ACC112 (cell line): ENCODE measurements around the gene ATG14.
"Not testable (repeated sequence)": the region's sequence is repeated elsewhere in the genome, so short reads cannot be mapped to it uniquely, and the experiment has no call there.

Experiments
- H2AFZ ChIP-seq: fragments of 200-600 bp; sonication (generic); one replicate; pipeline ENCODE4 v1.6.0; 2017; ENCODE audit warnings: antibody characterized with exemption, low read length; ENCODE audit not compliant: unreplicated experiment
- H3K27ac ChIP-seq: fragments of 200-600 bp; sonication (generic); 2 replicates; pipeline ENCODE4 v1.5.1; 2014; ENCODE audit warnings: low read depth, mild to moderate bottlenecking, antibody characterized with exemption, low read length, moderate library complexity
- H3K27me3 ChIP-seq: fragments of 200-600 bp; sonication (generic); 2 replicates; pipeline ENCODE4 v1.6.1; 2014; ENCODE audit warnings: mild to moderate bottlenecking, antibody characterized with exemption, low read length, moderate library complexity, mixed read lengths; ENCODE audit not compliant: insufficient read depth
- H3K36me3 ChIP-seq: fragments of 200-600 bp; sonication (generic); 2 replicates; pipeline ENCODE4 v1.6.1; 2016; ENCODE audit warnings: mild to moderate bottlenecking, antibody characterized with exemption, low read length, moderate library complexity, mixed read lengths; ENCODE audit not compliant: insufficient read depth
- H3K4me1 ChIP-seq: fragments of 200-600 bp; sonication (generic); one replicate; pipeline ENCODE4 v1.6.1; 2016; ENCODE audit warnings: low read length, mixed read lengths; ENCODE audit not compliant: insufficient read depth, unreplicated experiment, control insufficient read depth
- H3K4me3 ChIP-seq: fragments of 200-600 bp; sonication (generic); 2 replicates; pipeline ENCODE4 v1.5.1; 2014; ENCODE audit warnings: mild to moderate bottlenecking, low read depth, low read length
- H3K79me2 ChIP-seq: fragments of 200-600 bp; sonication (generic); one replicate; pipeline ENCODE4 v1.6.0; 2016; ENCODE audit warnings: low read length; ENCODE audit not compliant: control insufficient read depth, unreplicated experiment, insufficient read depth

ATG14 gene

GRCh38 chr14:55433880-55434804 is 22.5 kb upstream of the ATG14 start:
- no peaks in the 10 kb centered on the region for H3K27me3 ChIP-seq
- H3K79me2 ChIP-seq, result no peaks in the 10 kb centered on the region
- no peak overlapping the region for H3K4me3 ChIP-seq
- H3K27ac ChIP-seq, result no peak overlapping the region
- no peak overlapping the region for H2AFZ ChIP-seq
- no peaks in the 10 kb centered on the region for H3K4me1 ChIP-seq
- no peaks in the 10 kb centered on the region for H3K36me3 ChIP-seq

- Histone ChIP-seq H2AFZ (no peak overlapping the region), H3K27ac (no peak overlapping the region), H3K36me3 (no peaks in the 10 kb centered on the region), H3K4me1 (no peaks in the 10 kb centered on the region), H3K27me3 (no peaks in the 10 kb centered on the region), H3K79me2 (no peaks in the 10 kb centered on the region), H3K4me3 (no peak overlapping the region)
Observed at GRCh38 chr14:55432628-55433027, 21.0 kb upstream of the ATG14 start.

GRCh38 chr14:55430024-55430690 is 18.5 kb upstream of the ATG14 start:
- H3K27ac ChIP-seq, result no peak overlapping the region
- H3K27me3 ChIP-seq, result no peaks in the 10 kb centered on the region
- no peak overlapping the region for H2AFZ ChIP-seq
- H3K4me3 ChIP-seq, result no peak overlapping the region
- no peaks in the 10 kb centered on the region for H3K36me3 ChIP-seq
- no peaks in the 10 kb centered on the region for H3K4me1 ChIP-seq
- no peaks in the 10 kb centered on the region for H3K79me2 ChIP-seq

- H3K4me3 ChIP-seq, result no peak overlapping the region
- H3K27me3 ChIP-seq, result no peaks in the 10 kb centered on the region
Observed at GRCh38 chr14:55427439-55427838, 15.8 kb upstream of the ATG14 start.

GRCh38 chr14:55426891-55427290 is 15.3 kb upstream of the ATG14 start:
- H3K4me1 ChIP-seq, result no peaks in the 10 kb centered on the region
- H3K79me2 ChIP-seq, result no peaks in the 10 kb centered on the region
- H3K27ac ChIP-seq, result no peak overlapping the region
- H3K4me3 ChIP-seq, result no peak overlapping the region
- H3K27me3 ChIP-seq, result no peaks in the 10 kb centered on the region
- no peaks in the 10 kb centered on the region for H3K36me3 ChIP-seq
- H2AFZ ChIP-seq, result no peak overlapping the region

More at GRCh38 chr14:55427439-55427838, 15.8 kb upstream of the ATG14 start:
- no peaks in the 10 kb centered on the region for H3K79me2 ChIP-seq
- H3K4me1 ChIP-seq, result no peaks in the 10 kb centered on the region
- no peak overlapping the region for H3K27ac ChIP-seq
- no peaks in the 10 kb centered on the region for H3K36me3 ChIP-seq
- no peak overlapping the region for H2AFZ ChIP-seq

GRCh38 chr14:55425091-55425490 is 13.5 kb upstream of the ATG14 start:
- no peak overlapping the region for H3K27ac ChIP-seq
- no peak overlapping the region for H2AFZ ChIP-seq
- no peaks in the 10 kb centered on the region for H3K79me2 ChIP-seq
- no peaks in the 10 kb centered on the region for H3K27me3 ChIP-seq
- H3K4me3 ChIP-seq, result no peak overlapping the region
- H3K4me1 ChIP-seq, result no peaks in the 10 kb centered on the region
- H3K36me3 ChIP-seq, result no peaks in the 10 kb centered on the region

GRCh38 chr14:55423969-55424368 is 12.3 kb upstream of the ATG14 start:
- Histone ChIP-seq H3K27ac (no peak overlapping the region), H3K27me3 (no peaks in the 10 kb centered on the region), H2AFZ (no peak overlapping the region), H3K36me3 (no peaks in the 10 kb centered on the region), H3K4me1 (no peaks in the 10 kb centered on the region), H3K79me2 (no peaks in the 10 kb centered on the region), H3K4me3 (no peak overlapping the region)

GRCh38 chr14:55422338-55422737 is 10.7 kb upstream of the ATG14 start:
- not testable (repeated sequence) for H3K4me3 ChIP-seq, H3K27ac ChIP-seq, H3K4me1 ChIP-seq, H3K79me2 ChIP-seq, H3K36me3 ChIP-seq, H2AFZ ChIP-seq, H3K27me3 ChIP-seq

- no peak overlapping the region for H3K4me3 ChIP-seq
- H3K79me2 ChIP-seq, result no peaks in the 10 kb centered on the region
- H2AFZ ChIP-seq, result no peak overlapping the region
- no peaks in the 10 kb centered on the region for H3K36me3 ChIP-seq
- no peaks in the 10 kb centered on the region for H3K27me3 ChIP-seq
- no peaks in the 10 kb centered on the region for H3K4me1 ChIP-seq
- H3K27ac ChIP-seq, result no peak overlapping the region
Observed at GRCh38 chr14:55419663-55420062, 8.0 kb upstream of the ATG14 start.

- no peaks in the 10 kb centered on the region for H3K79me2 ChIP-seq
- H3K4me3 ChIP-seq, result no peak overlapping the region
- H3K27me3 ChIP-seq, result no peaks in the 10 kb centered on the region
- H3K4me1 ChIP-seq, result no peaks in the 10 kb centered on the region
- no peak overlapping the region for H2AFZ ChIP-seq
- no peaks in the 10 kb centered on the region for H3K36me3 ChIP-seq
- H3K27ac ChIP-seq, result no peak overlapping the region
Observed at GRCh38 chr14:55418411-55418810, 6.8 kb upstream of the ATG14 start.

GRCh38 chr14:55417955-55418354 is 6.3 kb upstream of the ATG14 start:
- H3K27ac ChIP-seq, result no peak overlapping the region
- H3K36me3 ChIP-seq, result no peaks in the 10 kb centered on the region
- H3K79me2 ChIP-seq, result no peaks in the 10 kb centered on the region
- no peaks in the 10 kb centered on the region for H3K4me1 ChIP-seq
- no peak overlapping the region for H2AFZ ChIP-seq
- H3K27me3 ChIP-seq, result no peaks in the 10 kb centered on the region
- H3K4me3 ChIP-seq, result no peak overlapping the region
